Measurements from ENCODE around the gene USP32. TPM values are rescaled to one million over a fixed set of nuclear protein-coding genes. Genes with fewer than 3 reads are reported as not detected.
A peak's percentile ranks its signal among the peaks of the same experiment; 100 is the strongest.
"Not testable (repeated sequence)": the region's sequence is repeated elsewhere in the genome, so short reads cannot be mapped to it uniquely, and the experiment has no call there.

Gene USP32, protein sequence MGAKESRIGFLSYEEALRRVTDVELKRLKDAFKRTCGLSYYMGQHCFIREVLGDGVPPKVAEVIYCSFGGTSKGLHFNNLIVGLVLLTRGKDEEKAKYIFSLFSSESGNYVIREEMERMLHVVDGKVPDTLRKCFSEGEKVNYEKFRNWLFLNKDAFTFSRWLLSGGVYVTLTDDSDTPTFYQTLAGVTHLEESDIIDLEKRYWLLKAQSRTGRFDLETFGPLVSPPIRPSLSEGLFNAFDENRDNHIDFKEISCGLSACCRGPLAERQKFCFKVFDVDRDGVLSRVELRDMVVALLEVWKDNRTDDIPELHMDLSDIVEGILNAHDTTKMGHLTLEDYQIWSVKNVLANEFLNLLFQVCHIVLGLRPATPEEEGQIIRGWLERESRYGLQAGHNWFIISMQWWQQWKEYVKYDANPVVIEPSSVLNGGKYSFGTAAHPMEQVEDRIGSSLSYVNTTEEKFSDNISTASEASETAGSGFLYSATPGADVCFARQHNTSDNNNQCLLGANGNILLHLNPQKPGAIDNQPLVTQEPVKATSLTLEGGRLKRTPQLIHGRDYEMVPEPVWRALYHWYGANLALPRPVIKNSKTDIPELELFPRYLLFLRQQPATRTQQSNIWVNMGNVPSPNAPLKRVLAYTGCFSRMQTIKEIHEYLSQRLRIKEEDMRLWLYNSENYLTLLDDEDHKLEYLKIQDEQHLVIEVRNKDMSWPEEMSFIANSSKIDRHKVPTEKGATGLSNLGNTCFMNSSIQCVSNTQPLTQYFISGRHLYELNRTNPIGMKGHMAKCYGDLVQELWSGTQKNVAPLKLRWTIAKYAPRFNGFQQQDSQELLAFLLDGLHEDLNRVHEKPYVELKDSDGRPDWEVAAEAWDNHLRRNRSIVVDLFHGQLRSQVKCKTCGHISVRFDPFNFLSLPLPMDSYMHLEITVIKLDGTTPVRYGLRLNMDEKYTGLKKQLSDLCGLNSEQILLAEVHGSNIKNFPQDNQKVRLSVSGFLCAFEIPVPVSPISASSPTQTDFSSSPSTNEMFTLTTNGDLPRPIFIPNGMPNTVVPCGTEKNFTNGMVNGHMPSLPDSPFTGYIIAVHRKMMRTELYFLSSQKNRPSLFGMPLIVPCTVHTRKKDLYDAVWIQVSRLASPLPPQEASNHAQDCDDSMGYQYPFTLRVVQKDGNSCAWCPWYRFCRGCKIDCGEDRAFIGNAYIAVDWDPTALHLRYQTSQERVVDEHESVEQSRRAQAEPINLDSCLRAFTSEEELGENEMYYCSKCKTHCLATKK (N-terminal part only)
- total RNA-seq = 90.1 TPM

DNA sequence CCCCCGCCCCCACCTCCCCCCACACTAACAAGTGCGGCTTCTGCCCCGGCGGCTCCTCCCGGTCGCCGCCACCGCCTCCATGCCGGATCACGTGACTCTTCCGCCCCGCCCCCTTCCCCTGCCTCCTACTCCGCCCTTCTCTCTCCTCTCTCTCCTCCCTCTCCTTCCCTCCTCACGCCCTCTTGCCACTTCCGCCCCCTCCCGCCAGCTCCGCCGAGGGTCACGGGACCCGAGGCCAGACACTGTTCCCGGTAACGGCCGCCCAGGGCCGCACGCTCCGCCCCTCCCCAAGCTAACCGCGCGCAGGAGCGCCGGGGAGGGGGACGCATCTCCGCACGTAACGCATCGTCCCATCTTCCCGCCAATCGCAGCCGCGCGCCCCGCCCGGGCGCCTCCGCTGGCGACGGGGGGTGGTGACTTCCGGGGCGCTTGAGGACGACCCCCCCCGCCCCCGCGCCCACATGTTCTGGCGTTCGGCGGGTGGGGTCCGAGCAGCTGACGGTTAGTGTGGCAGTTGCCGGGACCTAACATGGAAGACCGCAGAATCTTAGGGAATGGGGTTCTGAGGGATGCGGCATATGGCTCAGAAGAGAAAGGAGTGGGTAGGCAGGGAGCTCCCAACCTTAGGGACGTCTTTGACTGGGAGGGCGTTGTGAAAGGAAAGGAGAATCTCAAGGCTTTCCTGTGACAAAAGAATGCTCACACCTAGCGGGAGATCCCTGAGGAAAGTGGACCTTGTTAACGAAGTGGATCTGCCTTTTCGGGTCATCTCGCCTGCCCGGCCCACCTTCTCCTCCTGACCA is at the start of gene USP32:
TSS of gene USP32 (minus strand) at position 92 of the 803 bp plus-strand sequence. CDS start 194 bp downstream, outside the sequence.
- intact Hi-C loops (cut with DNase I) = no loop called here
- peak; percentile 100 for DNase-seq (ENCODE audit: low spot score)

DNA sequence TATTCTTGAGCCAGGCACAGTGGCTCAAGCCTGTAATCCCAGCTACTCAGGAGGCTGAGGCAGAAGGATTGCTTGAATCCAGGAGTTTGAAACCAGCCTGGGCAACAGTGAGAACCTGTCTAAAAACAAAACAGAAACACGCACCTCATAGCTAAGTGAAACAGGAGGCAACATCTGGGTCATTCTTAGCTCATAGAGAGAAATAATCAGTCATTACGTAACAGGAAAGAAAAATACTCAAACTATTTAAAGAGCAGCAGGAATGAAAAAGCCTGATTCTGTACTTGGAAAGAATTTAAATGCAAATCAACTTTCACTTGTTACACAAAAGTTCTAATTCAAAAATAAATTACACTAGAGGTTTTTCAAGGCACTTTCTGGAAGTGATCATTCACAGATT is 47.6 kb upstream of the USP32 start:
- intact Hi-C loops (cut with DNase I) = loop anchor here (10.0 kb wide), 1 partner anchor 295 kb away; the partner anchor contains the start of gene CA4
- DNase-seq (ENCODE audit: low spot score) (no peak), ATAC-seq (no peak)

More for the DNA sequence above, at the start of gene USP32:
- peak; percentile 98 for ATAC-seq

DNA sequence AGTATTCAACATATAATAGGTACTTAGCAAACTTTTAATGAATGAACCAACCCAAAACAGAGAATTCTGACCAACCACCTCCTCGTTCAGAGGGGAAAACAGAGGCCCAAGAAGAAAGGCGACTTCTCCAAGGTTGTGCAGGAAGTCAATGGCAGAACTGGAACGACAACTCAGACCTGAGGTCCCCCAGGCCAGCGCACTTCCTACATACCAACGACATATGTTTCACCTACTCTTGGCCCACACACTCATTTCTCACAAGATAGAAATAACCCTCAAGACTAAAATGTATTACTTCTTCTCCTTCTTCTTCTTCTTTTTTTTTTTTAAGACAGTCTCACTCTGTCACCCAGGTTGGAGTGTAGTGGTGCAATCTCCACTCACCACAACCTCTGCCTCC is 44.7 kb upstream of the USP32 start:
- intact Hi-C loops (cut with DNase I) = loop anchor here (10.0 kb wide), 1 partner anchor 292 kb away; the partner anchor contains the start of gene CA4

DNA sequence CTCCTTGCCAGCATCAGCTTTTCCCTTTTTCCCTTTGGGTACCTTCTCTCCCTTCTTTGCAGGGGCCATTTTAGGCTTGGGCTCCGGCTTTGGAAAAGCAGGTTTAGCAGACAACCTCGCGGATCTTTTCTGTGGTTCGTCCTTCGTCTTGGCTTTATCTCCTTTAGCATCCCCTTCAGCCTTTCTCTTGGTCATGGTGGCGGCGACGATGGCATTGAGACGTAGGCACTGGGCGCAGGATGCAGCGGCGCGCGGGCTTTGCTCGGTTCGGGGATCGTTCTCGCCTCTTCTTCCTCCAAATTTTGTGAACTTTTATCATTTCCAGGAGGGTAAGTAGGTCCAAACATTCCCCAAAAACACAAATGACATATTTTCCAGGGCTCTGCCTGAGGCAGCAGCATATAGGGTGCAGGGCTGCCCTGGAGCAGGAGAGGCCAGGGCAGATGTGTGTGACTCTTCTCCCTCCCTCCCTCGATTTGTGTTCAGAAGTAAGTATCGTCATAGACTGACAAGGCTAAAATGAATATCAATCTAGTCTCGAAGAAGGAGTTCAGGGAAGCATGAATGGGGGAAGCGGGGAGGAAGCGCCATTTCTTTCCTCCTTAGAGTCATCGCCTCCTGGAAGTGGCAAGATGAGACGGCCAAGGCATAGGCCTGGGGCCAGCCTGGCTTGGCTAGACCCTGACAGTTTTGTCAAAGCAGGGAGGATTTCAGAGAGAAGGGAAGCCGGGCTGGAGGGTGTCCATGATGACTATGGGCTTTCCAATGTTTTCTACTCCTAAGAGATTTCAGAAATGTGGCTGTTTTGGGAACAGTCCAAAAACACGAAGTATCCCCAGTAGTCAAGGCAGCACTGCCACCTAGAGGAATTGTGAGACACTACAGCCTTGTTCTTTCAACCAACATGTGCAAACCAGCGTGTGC is 43.6 kb upstream of the USP32 start:
- DNase-seq (ENCODE audit: low spot score) = peak; percentile 82
- ATAC-seq = peak; percentile 93
- intact Hi-C loops (cut with DNase I) = loop anchor here (10.0 kb wide), 1 partner anchor 291 kb away; the partner anchor contains the start of gene CA4

More for the DNA sequence above, 44.7 kb upstream of the USP32 start:
- ATAC-seq (no peak), DNase-seq (ENCODE audit: low spot score) (no peak)

DNA sequence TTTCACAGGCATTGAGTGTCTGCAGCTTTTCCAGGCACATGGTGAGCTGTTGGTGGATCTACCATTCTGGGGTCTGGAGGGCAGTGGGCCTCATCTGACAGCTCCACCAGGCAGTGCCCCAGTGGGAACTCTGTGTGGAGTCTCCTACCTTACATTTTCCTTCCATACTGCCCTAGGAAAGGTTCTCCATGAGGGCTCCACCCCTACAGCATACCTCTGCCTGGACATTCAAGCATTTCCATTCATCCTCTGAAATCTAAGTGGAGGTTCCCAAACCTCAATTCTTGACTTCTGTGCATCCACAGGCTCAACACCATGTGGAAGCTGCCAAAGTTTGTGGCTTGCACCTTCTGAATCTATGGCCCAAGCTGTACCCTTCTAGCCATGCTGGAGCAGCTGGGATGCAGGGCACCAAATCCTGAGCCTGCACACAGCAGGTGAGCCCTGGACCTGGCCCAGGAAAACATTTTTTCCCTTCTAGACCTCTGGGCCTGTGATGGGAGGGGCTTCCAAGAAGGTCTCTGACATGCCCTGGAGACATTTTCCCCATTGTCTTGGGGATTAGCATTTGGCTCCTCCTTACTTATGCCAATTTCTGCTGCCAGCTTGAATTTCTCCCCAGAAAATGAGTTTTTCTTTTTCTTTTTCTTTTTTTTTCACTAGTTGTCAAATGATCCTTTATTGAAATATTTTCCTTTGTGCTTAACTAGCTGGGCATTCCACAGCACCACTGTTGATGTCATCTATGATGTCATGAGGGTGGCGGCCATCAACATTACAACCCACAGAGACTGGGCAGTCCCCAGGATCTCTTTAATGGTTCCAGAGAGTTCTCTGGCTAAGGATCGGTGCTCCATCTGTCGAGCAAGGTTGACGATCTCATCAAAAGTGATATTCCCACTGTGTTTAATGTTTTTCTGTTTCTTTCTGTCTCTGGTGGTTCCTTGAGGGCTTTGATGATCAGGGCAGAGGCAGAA is 41.4 kb upstream of the USP32 start:
- not testable (repeated sequence) for ATAC-seq; DNase-seq (ENCODE audit: low spot score)
- intact Hi-C loops (cut with DNase I) = loop anchor here (10.0 kb wide), 1 partner anchor 289 kb away; the partner anchor contains the start of gene CA4

DNA sequence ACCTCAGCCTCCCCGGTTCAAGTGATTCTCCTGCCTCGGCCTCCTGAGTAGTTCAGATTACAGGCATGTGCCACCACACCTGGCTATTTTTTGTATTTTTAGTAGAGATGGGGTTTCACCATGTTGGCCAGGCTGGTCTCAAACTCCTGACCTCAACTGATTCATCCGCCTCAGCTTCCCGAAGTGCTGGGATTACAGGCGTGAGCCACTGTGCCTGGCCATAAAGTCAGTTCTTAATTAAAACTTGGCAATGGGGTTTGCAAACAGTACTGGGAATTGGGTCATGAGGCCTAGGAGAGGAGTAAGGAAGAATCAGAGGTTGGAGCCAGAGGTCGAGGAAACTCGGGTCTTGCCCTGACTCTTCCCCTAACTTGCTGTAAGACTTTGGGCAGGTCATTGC is 38.6 kb upstream of the USP32 start:
- ATAC-seq = not testable (repeated sequence)

DNA sequence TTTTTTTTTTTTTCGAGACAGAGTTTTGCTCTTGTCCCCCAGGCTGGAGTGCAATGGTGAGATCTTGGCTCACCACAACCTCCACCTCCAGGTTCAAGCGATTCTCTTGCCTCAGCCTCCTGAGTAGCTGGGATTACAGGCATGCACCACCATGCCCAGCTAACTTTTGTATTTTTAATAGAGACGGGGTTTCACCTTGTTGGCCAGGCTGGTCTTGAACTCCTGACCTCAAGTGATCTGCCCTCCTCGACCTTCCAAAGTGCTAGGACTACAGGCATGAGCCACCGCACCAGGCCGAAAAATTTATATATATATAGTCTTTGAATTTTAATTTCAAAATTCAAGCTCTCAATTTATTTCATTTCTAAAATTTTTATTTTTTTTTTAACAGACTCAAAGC is 36.6 kb upstream of the USP32 start:
- DNase-seq (ENCODE audit: low spot score); intact Hi-C loops (cut with DNase I): not testable (repeated sequence)

More for the DNA sequence above, 38.6 kb upstream of the USP32 start:
- DNase-seq (ENCODE audit: low spot score) = not testable (repeated sequence)
- intact Hi-C loops (cut with DNase I) = loop anchor here (10.0 kb wide), 1 partner anchor 286 kb away; the partner anchor contains the start of gene CA4

DNA sequence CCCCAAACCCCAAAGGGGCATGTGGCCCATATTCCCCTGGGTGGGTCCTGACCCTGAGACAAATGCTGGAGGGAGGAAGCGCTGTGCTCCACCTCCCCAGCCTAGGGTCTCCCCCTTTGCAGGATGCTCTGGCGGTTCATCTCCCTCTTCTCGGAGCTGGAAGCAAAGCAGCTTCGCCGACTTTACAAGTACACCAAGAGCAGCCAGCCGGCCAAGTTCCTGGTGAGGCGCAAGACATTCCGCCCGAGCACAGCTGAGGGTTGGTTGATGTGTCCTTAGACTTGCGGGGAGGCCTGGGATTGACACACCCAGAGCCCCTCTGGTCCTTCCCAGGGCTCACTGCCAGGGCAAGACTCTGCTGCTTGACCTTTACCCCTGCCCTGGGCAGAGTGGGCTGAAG is 34.7 kb upstream of the USP32 start:
- intact Hi-C loops (cut with DNase I) = no loop called here
- no peak for ATAC-seq
- DNase-seq (ENCODE audit: low spot score) = no peak

More for the DNA sequence above, 36.6 kb upstream of the USP32 start:
- not testable (repeated sequence) for ATAC-seq

DNA sequence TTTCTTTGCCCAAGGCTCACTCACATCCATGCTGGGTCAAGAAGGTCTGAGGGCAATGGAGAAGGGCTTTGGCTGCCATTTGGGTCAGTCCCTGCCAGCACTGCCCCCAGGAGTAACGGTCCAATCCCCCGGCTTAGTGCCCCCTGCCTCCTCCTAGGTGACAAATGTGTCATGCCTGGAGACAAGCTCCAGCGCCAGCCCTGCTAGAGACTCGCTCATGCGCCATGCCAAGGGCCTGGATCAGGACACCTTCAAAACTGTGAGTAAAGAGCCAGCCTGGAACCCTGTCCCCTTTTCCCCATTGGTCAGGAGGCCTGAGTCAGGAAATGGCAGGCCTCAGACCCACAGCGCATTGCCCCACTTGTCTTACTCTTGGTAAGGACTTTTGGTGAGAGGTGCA is 33.7 kb upstream of the USP32 start:
- no peak for ATAC-seq
- intact Hi-C loops (cut with DNase I) = no loop called here
- no peak for DNase-seq (ENCODE audit: low spot score)

DNA sequence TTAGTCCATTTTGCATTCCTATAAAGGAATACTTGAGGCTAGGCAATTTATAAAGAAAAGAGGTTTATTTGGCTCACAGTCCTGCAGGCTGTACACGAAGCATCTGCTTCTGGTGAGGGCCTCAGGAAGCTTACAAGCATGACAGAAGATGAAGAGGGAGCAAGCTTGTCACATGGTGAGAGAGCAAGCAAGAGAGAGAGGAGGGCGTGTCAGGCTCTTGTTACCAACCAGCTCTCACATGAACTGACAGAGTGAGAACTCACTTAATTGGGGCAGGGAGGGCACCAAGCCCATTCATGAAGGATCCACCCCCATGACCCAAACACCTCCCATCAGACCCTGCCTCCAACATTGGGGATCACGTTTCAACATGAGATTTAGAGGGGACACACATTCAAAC is 31.9 kb upstream of the USP32 start:
- intact Hi-C loops (cut with DNase I) = no loop called here
- ATAC-seq (no peak), DNase-seq (ENCODE audit: low spot score) (no peak)

DNA sequence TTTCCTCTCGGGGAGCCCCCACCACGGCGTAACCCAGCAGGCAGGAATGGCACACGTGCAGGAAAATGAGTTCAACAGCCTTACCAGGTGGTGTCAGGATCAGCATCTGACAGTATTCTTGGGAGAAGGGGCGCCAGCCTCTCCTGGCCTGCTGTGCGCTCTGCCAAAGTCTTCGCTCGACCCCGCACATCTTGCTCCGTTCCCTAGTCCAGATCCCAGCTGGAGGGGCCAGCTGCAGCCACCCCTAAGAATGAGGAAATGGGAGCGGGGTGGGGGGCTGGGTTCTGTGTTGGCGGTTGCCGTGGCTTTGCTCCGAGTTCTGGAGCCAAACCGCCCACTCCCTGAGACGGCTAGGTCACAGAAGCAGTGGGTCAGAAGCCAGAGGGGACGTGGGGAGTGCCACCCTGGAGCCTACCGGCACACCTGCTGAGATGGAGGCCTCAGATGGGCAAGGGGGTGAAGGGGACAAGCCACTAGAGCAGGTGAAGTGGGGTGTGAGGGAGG is 30.3 kb upstream of the USP32 start, which contains the start of gene CHCT1:
TSS of gene CHCT1 (plus strand) at position 328 of the 504 bp plus-strand sequence. CDS start at position 432, 104 bp downstream.
- DNase-seq (ENCODE audit: low spot score) = no peak

DNA sequence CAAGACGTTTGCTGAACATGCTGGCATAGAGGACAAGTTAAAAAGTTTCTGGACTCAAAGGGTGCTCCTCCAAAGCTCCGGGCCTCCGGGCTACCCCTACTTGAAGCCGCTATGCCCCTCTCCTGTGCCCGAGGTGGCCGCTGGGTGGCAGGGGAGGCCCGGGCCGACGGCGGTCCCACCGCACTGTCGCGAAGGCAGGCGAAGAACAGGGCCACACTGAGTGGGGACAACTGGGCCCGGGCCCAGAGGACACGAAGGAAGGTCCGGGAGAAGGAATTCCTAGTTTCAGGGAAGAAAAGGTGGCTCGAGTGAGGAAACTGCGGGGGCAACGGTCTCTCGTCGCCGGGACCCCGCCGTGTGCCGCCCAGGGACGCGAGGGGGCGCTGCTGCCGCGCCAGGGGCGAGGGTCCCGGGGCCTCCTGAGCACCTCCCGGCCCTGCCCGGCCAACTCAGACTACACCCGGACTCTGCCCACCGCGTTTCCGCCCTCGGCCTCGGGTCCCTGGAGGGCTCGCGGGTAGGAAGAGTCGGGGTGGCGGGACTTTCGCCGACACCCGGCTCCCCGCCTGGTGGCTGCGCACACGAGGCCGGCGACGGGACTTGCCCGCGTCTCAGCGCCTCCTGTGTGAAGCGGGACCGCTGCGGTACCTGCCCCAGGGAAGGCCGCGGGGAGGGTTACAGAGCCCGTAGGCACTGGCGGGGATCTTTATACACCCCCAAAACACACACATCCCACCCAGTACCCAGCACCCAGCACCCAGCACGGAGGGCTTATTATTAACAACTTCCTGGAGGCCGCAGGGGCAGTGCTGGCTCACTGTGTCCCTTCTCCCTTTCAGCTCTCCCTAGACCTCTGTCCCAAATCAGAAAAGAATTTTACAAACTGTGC is 29.6 kb upstream of the USP32 start:
- peak; percentile 85 for DNase-seq (ENCODE audit: low spot score)
- peak; percentile 95 for ATAC-seq
- intact Hi-C loops (cut with DNase I) = no loop called here

More for the DNA sequence above, 30.3 kb upstream of the USP32 start, which contains the start of gene CHCT1:
- intact Hi-C loops (cut with DNase I) = no loop called here
- ATAC-seq = peak; percentile 19

DNA sequence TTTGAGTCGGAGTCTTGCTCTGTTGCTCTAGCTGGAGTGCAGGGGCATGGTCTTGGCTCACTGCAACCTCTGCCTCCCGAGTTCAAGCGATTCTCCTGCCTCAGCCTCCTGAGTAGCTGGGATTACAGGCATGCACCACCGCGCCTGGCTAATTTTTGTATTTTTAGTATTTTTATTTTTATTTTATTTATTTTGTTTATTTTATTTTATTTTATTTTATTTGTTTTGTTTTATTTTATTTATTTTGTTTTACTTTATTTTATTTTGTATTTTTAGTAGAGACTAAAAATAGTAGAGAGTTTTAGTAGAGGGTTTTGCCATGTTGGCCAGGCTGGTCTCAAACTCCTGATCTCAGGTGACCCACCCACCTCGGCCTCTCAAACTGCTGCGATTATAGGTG is 27.9 kb upstream of the USP32 start:
- ATAC-seq; intact Hi-C loops (cut with DNase I); DNase-seq (ENCODE audit: low spot score): not testable (repeated sequence)

DNA sequence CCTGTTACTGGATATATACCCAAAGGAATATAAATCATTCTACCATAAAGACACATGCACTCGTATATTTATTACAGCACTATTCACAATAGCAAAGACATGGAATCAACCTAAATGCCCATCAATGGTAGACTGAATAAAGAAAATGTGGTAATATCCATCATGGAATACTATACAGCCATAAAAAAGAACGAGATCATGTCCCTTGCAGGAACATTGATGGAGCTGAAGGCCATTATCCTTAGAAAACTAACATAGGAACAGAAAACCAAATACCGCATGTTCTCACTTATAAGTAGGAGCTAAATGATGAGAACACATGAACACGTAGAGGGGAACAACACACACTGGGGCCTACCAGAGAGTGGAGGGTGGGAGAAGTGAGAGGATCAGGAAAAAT is 27.1 kb upstream of the USP32 start:
- ATAC-seq; intact Hi-C loops (cut with DNase I); DNase-seq (ENCODE audit: low spot score): not testable (repeated sequence)

All from sciatic nerve (tissue), 2 donors.